HG02642 (cell line): Measurements from ENCODE around the gene VTI1A.
"Not testable (repeated sequence)": the region's sequence is repeated elsewhere in the genome, so short reads cannot be mapped to it uniquely, and the experiment has no call there.

Experiments used
- ATAC-seq: cut with Tn5 transposase; IDR thresholded peaks from one replicate; pipeline ENCODE4 v1.9.1; 2021; ENCODE audit warnings: mild to moderate bottlenecking; ENCODE audit not compliant: unreplicated experiment, poor library complexity

VTI1A gene

GRCh38 chr10:112583236-112583939 is 136.4 kb downstream of the VTI1A start:
- ATAC-seq: no peak

GRCh38 chr10:112584276-112584675 is 137.3 kb downstream of the VTI1A start:
- ATAC-seq: no peak

GRCh38 chr10:112585126-112585525 is 138.1 kb downstream of the VTI1A start:
- ATAC-seq: no peak

GRCh38 chr10:112585960-112586359 is 138.9 kb downstream of the VTI1A start:
- no peak for ATAC-seq

- ATAC-seq: no peak
Measured at GRCh38 chr10:112587729-112588128, 140.7 kb downstream of the VTI1A start.

- no peak for ATAC-seq
Measured at GRCh38 chr10:112588225-112588990, 141.4 kb downstream of the VTI1A start.

- no peak for ATAC-seq
Measured at GRCh38 chr10:112589081-112589480, 142.1 kb downstream of the VTI1A start.

- ATAC-seq: not testable (repeated sequence)
Measured at GRCh38 chr10:112590786-112591185, 143.8 kb downstream of the VTI1A start.

- no peak for ATAC-seq
Measured at GRCh38 chr10:112593023-112593422, 146.0 kb downstream of the VTI1A start.

GRCh38 chr10:112601214-112602090 is 154.4 kb downstream of the VTI1A start:
- no peak for ATAC-seq

- ATAC-seq: no peak
Measured at GRCh38 chr10:112603062-112603461, 156.0 kb downstream of the VTI1A start.

- no peak for ATAC-seq
Measured at GRCh38 chr10:112605063-112605462, 158.0 kb downstream of the VTI1A start.

- ATAC-seq: no peak
Measured at GRCh38 chr10:112607506-112607905, 160.5 kb downstream of the VTI1A start.

GRCh38 chr10:112613620-112614019 is 166.6 kb downstream of the VTI1A start:
- ATAC-seq: no peak

GRCh38 chr10:112614072-112614471 is 167.1 kb downstream of the VTI1A start:
- no peak for ATAC-seq

GRCh38 chr10:112614586-112614985 is 167.6 kb downstream of the VTI1A start:
- ATAC-seq: no peak

- no peak for ATAC-seq
Measured at GRCh38 chr10:112615269-112615668, 168.3 kb downstream of the VTI1A start.

- ATAC-seq: no peak
Measured at GRCh38 chr10:112616647-112617046, 169.6 kb downstream of the VTI1A start.

- no peak for ATAC-seq
Measured at GRCh38 chr10:112618814-112619213, 171.8 kb downstream of the VTI1A start.

- ATAC-seq: no peak
Measured at GRCh38 chr10:112619556-112619955, 172.5 kb downstream of the VTI1A start.

- ATAC-seq: no peak
Measured at GRCh38 chr10:112622786-112623185, 175.8 kb downstream of the VTI1A start.
